Upper lobe of left lung (tissue), 4 donors: ENCODE measurements around the gene DTNA.

ENCODE experiments used
- CTCF ChIP-seq, 6 experiments: fragments of 450-650 bp in 4 of 6; fragments of 200-600 bp in 2 of 6; sonication (generic) in 2 of 6; IDR thresholded peaks; one replicate each; pipeline ENCODE4 v1.5.1; 2016 to 2019; ENCODE audit warnings: antibody characterized with exemption in 6 of 6
- EP300 ChIP-seq, 4 donors: sonication (generic); formaldehyde crosslinking; IDR thresholded peaks; one replicate each; pipeline ENCODE4 v1.5.1; 2017; ENCODE audit warnings: antibody characterized with exemption in 4 of 4, control low read depth in 2 of 4
- POLR2A ChIP-seq, 4 donors: fragments of 450-650 bp; IDR thresholded peaks; one replicate each; pipeline ENCODE4 v1.5.1; 2016 to 2017; ENCODE audit warnings: antibody characterized with exemption in 4 of 4, mild to moderate bottlenecking in 2 of 4
- POLR2AphosphoS5 ChIP-seq, 2 donors: sonication (generic); formaldehyde crosslinking; IDR thresholded peaks; one replicate each; pipeline ENCODE4 v1.5.1; 2017; ENCODE audit warnings: antibody characterized with exemption in 2 of 2

- TF ChIP-seq CTCF (IDR thresholded peaks at IDR 0.05): no peak
- no peak for TF ChIP-seq EP300 (IDR thresholded peaks at IDR 0.05)
- no peak for TF ChIP-seq POLR2AphosphoS5 (IDR thresholded peaks at IDR 0.05)
- no peak for TF ChIP-seq POLR2A (IDR thresholded peaks at IDR 0.05)
Observed at GRCh38 chr18:34807106-34807796, 97.2 kb downstream of the DTNA start.
